ENCODE results near the gene CTSD. TPM values are rescaled to one million over a fixed set of nuclear protein-coding genes. Genes with fewer than 3 reads are reported as not detected.

The CTSD gene
- total RNA-seq, 2 donors from 2014 or later = 38.0 to 59.1 TPM

GRCh38 chr11:1757861-1758610, 5.7 kb downstream of the CTSD start:
- Mint-ChIP-seq H3K4me3 (peak overlapping the region; percentile 59), H3K4me1 (peaks cover 4% of the 10 kb centered on the region), H3K9me3 (no peaks in the 10 kb centered on the region), H3K36me3 (ENCODE audit: low read depth) (peaks cover 22% of the 10 kb centered on the region), H3K27me3 (no peaks in the 10 kb centered on the region), H3K27ac (peak overlapping the region; percentile 87)
- peak; percentile 84 for ATAC-seq (replicated peaks)

- peaks cover 4% of the 10 kb centered on the region for H3K4me1 Mint-ChIP-seq
- peak overlapping the region; percentile 87 for H3K27ac Mint-ChIP-seq
- H3K36me3 Mint-ChIP-seq (ENCODE audit: low read depth) = peaks cover 27% of the 10 kb centered on the region
- ATAC-seq (replicated peaks) = no peak
- H3K4me3 Mint-ChIP-seq = peak overlapping the region; percentile 59
- no peaks in the 10 kb centered on the region for H3K27me3 Mint-ChIP-seq
- H3K9me3 Mint-ChIP-seq = no peaks in the 10 kb centered on the region
These were observed 6.6 kb downstream of the CTSD start for GRCh38 chr11:1756791-1757771.

- Mint-ChIP-seq H3K36me3 (ENCODE audit: low read depth) (peaks cover 27% of the 10 kb centered on the region), H3K4me1 (peaks cover 4% of the 10 kb centered on the region), H3K4me3 (no peak overlapping the region), H3K9me3 (no peaks in the 10 kb centered on the region), H3K27me3 (no peaks in the 10 kb centered on the region), H3K27ac (no peak overlapping the region)
- ATAC-seq (replicated peaks) = no peak
These were observed 7.8 kb downstream of the CTSD start for GRCh38 chr11:1755692-1756561.

- peaks cover 4% of the 10 kb centered on the region for H3K4me1 Mint-ChIP-seq
- H3K9me3 Mint-ChIP-seq = no peaks in the 10 kb centered on the region
- H3K36me3 Mint-ChIP-seq (ENCODE audit: low read depth) = peaks cover 27% of the 10 kb centered on the region
- no peak for ATAC-seq (replicated peaks)
- H3K27me3 Mint-ChIP-seq = peaks cover 3% of the 10 kb centered on the region
- no peak overlapping the region for H3K27ac Mint-ChIP-seq
- H3K4me3 Mint-ChIP-seq = no peak overlapping the region
These were observed 8.4 kb downstream of the CTSD start for GRCh38 chr11:1755344-1755691.

- Mint-ChIP-seq H3K4me1 (peaks cover 7% of the 10 kb centered on the region), H3K36me3 (ENCODE audit: low read depth) (peaks cover 27% of the 10 kb centered on the region), H3K27me3 (peaks cover 11% of the 10 kb centered on the region), H3K4me3 (no peak overlapping the region), H3K27ac (no peak overlapping the region), H3K9me3 (no peaks in the 10 kb centered on the region)
- no peak for ATAC-seq (replicated peaks)
These were observed 9.2 kb downstream of the CTSD start for GRCh38 chr11:1754376-1755150.

- no peak overlapping the region for H3K27ac Mint-ChIP-seq
These were observed 9.8 kb downstream of the CTSD start for GRCh38 chr11:1753929-1754305.

GRCh38 chr11:1753229-1753928, 10.3 kb downstream of the CTSD start:
- peaks cover 13% of the 10 kb centered on the region for H3K27me3 Mint-ChIP-seq
- H3K27ac Mint-ChIP-seq = no peak overlapping the region
- peaks cover 27% of the 10 kb centered on the region for H3K36me3 Mint-ChIP-seq (ENCODE audit: low read depth)
- H3K9me3 Mint-ChIP-seq = no peaks in the 10 kb centered on the region
- no peak for ATAC-seq (replicated peaks)
- peaks cover 8% of the 10 kb centered on the region for H3K4me1 Mint-ChIP-seq
- H3K4me3 Mint-ChIP-seq = no peak overlapping the region

More at GRCh38 chr11:1753929-1754305, 9.8 kb downstream of the CTSD start:
- ATAC-seq (replicated peaks) = no peak
- Mint-ChIP-seq H3K9me3 (no peaks in the 10 kb centered on the region), H3K27me3 (peaks cover 13% of the 10 kb centered on the region), H3K36me3 (ENCODE audit: low read depth) (peaks cover 27% of the 10 kb centered on the region), H3K4me1 (peaks cover 8% of the 10 kb centered on the region), H3K4me3 (no peak overlapping the region)

- Mint-ChIP-seq H3K4me3 (no peak overlapping the region), H3K27me3 (peaks cover 13% of the 10 kb centered on the region), H3K4me1 (peaks cover 7% of the 10 kb centered on the region), H3K36me3 (ENCODE audit: low read depth) (peaks cover 27% of the 10 kb centered on the region), H3K9me3 (no peaks in the 10 kb centered on the region), H3K27ac (no peak overlapping the region)
- ATAC-seq (replicated peaks) = no peak
These were observed 10.9 kb downstream of the CTSD start for GRCh38 chr11:1752907-1753228.

- ATAC-seq (replicated peaks) = no peak
- H3K36me3 Mint-ChIP-seq (ENCODE audit: low read depth) = peaks cover 27% of the 10 kb centered on the region
- peaks cover 4% of the 10 kb centered on the region for H3K4me1 Mint-ChIP-seq
- no peak overlapping the region for H3K4me3 Mint-ChIP-seq
- peaks cover 13% of the 10 kb centered on the region for H3K27me3 Mint-ChIP-seq
- H3K9me3 Mint-ChIP-seq = no peaks in the 10 kb centered on the region
- no peak overlapping the region for H3K27ac Mint-ChIP-seq
These were observed 11.5 kb downstream of the CTSD start for GRCh38 chr11:1751999-1752906.

- no peaks in the 10 kb centered on the region for H3K9me3 Mint-ChIP-seq
- H3K4me1 Mint-ChIP-seq = peaks cover 4% of the 10 kb centered on the region
- H3K27me3 Mint-ChIP-seq = peaks cover 13% of the 10 kb centered on the region
- ATAC-seq (replicated peaks) = no peak
- peaks cover 27% of the 10 kb centered on the region for H3K36me3 Mint-ChIP-seq (ENCODE audit: low read depth)
- H3K27ac Mint-ChIP-seq = no peak overlapping the region
- H3K4me3 Mint-ChIP-seq = no peak overlapping the region
These were observed 12.2 kb downstream of the CTSD start for GRCh38 chr11:1751531-1751921.

- Mint-ChIP-seq H3K4me3 (no peak overlapping the region), H3K9me3 (peaks cover 3% of the 10 kb centered on the region), H3K4me1 (peaks cover 4% of the 10 kb centered on the region), H3K27ac (no peak overlapping the region), H3K27me3 (peaks cover 13% of the 10 kb centered on the region), H3K36me3 (ENCODE audit: low read depth) (peaks cover 26% of the 10 kb centered on the region)
- no peak for ATAC-seq (replicated peaks)
These were observed 12.7 kb downstream of the CTSD start for GRCh38 chr11:1750840-1751530.

- H3K27ac Mint-ChIP-seq = no peak within 1 kb of the TSS
- peaks cover 4% of the 10 kb centered on the region for H3K9me3 Mint-ChIP-seq
- H3K36me3 Mint-ChIP-seq (ENCODE audit: low read depth) = peaks cover 21% of the 10 kb centered on the region
- peak within 1 kb of the TSS; percentile 15 for H3K4me3 Mint-ChIP-seq
- H3K4me1 Mint-ChIP-seq = peaks cover 6% of the 10 kb centered on the region
- no peak for ATAC-seq (replicated peaks)
- peaks cover 13% of the 10 kb centered on the region for H3K27me3 Mint-ChIP-seq
These were observed 13.3 kb downstream of the CTSD start, which contains the start of gene IFITM10 for GRCh38 chr11:1750481-1750839. TSS of gene IFITM10 (minus strand) at chr11:1750595. CDS start at chr11:1750442, 153 bp downstream.
